ENCODE results near the gene FBXO7.

- TF ChIP-seq REST (IDR thresholded peaks at IDR 0.05; ENCODE audit: insufficient read depth in 1 of 2, low read depth in 2 of 2, low read length in 2 of 2) (no peak), TAF1 (IDR thresholded peaks at IDR 0.05; ENCODE audit: borderline replicate concordance, insufficient read depth, low read length) (no peak), POLR2AphosphoS5 (IDR thresholded peaks at IDR 0.05; ENCODE audit: low read depth, low read length) (no peak)
Observed at GRCh38 chr22:32462452-32462851, 12.2 kb upstream of the FBXO7 start.
